Forelimb muscle (tissue), 1 donor: ENCODE results near the gene TNFAIP6. TPM values are rescaled to one million over a fixed set of nuclear protein-coding genes. Genes with fewer than 3 reads are reported as not detected.
"Not testable (repeated sequence)": the region's sequence is repeated elsewhere in the genome, so short reads cannot be mapped to it uniquely, and the experiment has no call there.

Experiments
- DNase-seq: peaks from one replicate; pipeline ENCODE4 v3.0.0-alpha.2; 2013; ENCODE audit warnings: low read depth
- polyA plus RNA-seq: library from polyadenylated mRNA; unstranded; fragments of 120-200 nt; gene quantifications from one replicate; pipeline ENCODE4 v1.2.1, GENCODE V29; 2013; ENCODE audit not compliant: insufficient read length

TNFAIP6 gene
- polyA plus RNA-seq, 1 donor, result 12.2 TPM

- no peak for DNase-seq
Measured at GRCh38 chr2:151417650-151418049, 60.3 kb downstream of the TNFAIP6 start.

- not testable (repeated sequence) for DNase-seq
Measured at GRCh38 chr2:151421681-151422080, 64.3 kb downstream of the TNFAIP6 start.

- no peak for DNase-seq
Measured at GRCh38 chr2:151422917-151423439, 65.6 kb downstream of the TNFAIP6 start.

GRCh38 chr2:151423760-151424159 is 66.4 kb downstream of the TNFAIP6 start:
- DNase-seq, result no peak

Other genes with a start within 250 kb of the TNFAIP6 start
- gene RBM43, start 95.7 kb upstream of the TNFAIP6 start, polyA plus RNA-seq, result 7.8 TPM
- 6.8 TPM for gene NMI, start 67.9 kb upstream of the TNFAIP6 start, polyA plus RNA-seq
- gene RIF1, start 52.3 kb downstream of the TNFAIP6 start, polyA plus RNA-seq, result 110 TPM